Natural killer cell (primary cell): ENCODE data around the gene NIF3L1. TPM values are rescaled to one million over a fixed set of nuclear protein-coding genes. Genes with fewer than 3 reads are reported as not detected.

Source experiments
- ATAC-seq, 3 donors: fragments of 150-1000 bp in 2 of 3; fragments of 200-7000 bp in 1 of 3; cut with Tn5 transposase; 1 replicate in 1 of 3; 2 replicates in 2 of 3; pipeline ENCODE4 v1.10.0; 2021; ENCODE audit warnings: mild to moderate bottlenecking in 2 of 3, moderate library complexity in 2 of 3
- DNase-seq, 2 donors: peaks; one replicate each; pipeline versions ENCODE4 v3.0.0 to v3.0.0-alpha.2; 2013 to 2021; ENCODE audit warnings: mixed read lengths in 1 of 2
- H3K27ac ChIP-seq: one replicate; pipeline ENCODE4 v1.5.1; 2013; ENCODE audit warnings: mild to moderate bottlenecking, low read length
- H3K27me3 ChIP-seq: one replicate; pipeline ENCODE4 v1.6.1; 2013; ENCODE audit warnings: low read length; ENCODE audit not compliant: control insufficient read depth, insufficient read depth
- H3K36me3 ChIP-seq: one replicate; pipeline ENCODE4 v1.6.1; 2013; ENCODE audit warnings: low read length; ENCODE audit not compliant: control insufficient read depth, insufficient read depth
- H3K4me1 ChIP-seq: one replicate; pipeline ENCODE4 v1.6.1; 2013; ENCODE audit warnings: low read length; ENCODE audit not compliant: control insufficient read depth, insufficient read depth
- H3K4me3 ChIP-seq: one replicate; pipeline ENCODE4 v1.5.1; 2013; ENCODE audit warnings: low read length
- H3K9me3 ChIP-seq: one replicate; pipeline ENCODE4 v1.6.1; 2013; ENCODE audit warnings: low read length; ENCODE audit not compliant: control insufficient read depth, insufficient read depth
- H3K27ac Mint-ChIP-seq, 2 donors: one replicate each; pipeline ENCODE4 v1.8.0; 2022; ENCODE audit warnings: mild to moderate bottlenecking in 2 of 2, mixed read lengths in 2 of 2, moderate library complexity in 1 of 2
- H3K27me3 Mint-ChIP-seq, 2 donors: one replicate each; pipeline ENCODE4 v1.8.0; 2022; ENCODE audit warnings: low read depth in 2 of 2, mixed read lengths in 2 of 2
- H3K36me3 Mint-ChIP-seq: one replicate; pipeline ENCODE4 v1.8.0; 2022; ENCODE audit warnings: mixed read lengths
- H3K4me1 Mint-ChIP-seq, 2 donors: one replicate each; pipeline ENCODE4 v1.8.0; 2022; ENCODE audit warnings: mixed read lengths in 2 of 2
- H3K4me3 Mint-ChIP-seq: one replicate; pipeline ENCODE4 v1.8.0; 2022; ENCODE audit warnings: mild to moderate bottlenecking, moderate library complexity, mixed read lengths
- H3K9me3 Mint-ChIP-seq, 2 donors: one replicate each; pipeline ENCODE4 v1.8.0; 2022; ENCODE audit warnings: mixed read lengths in 2 of 2
- WGBS: methylation state at CpG from one replicate; pipeline ENCODE4 v1.1.7; 2013; ENCODE audit warnings: missing lambda C conversion rate; ENCODE audit not compliant: insufficient coverage; 5-methylcytosine and 5-hydroxymethylcytosine counted together
- intact Hi-C: fragments of 100-400 bp; cut with micrococcal nuclease; formaldehyde crosslinking; loops from one replicate; pipeline ENCODE4 v1.14.2; 2022
- total RNA-seq, 4 donors: library from RNA; stranded (reverse); fragments of 120-200 nt in 1 of 4; gene quantifications; one replicate each; pipeline versions ENCODE4 v1.2.3 to v1.2.4, GENCODE V29; 2013 to 2022
- TF ChIP-seq, protein P1 (sequence below): fragments of 200-600 bp; IDR thresholded peaks from one replicate; pipeline ENCODE4 v1.8.0; 2022; ENCODE audit warnings: antibody characterized with exemption

The NIF3L1 gene, protein sequence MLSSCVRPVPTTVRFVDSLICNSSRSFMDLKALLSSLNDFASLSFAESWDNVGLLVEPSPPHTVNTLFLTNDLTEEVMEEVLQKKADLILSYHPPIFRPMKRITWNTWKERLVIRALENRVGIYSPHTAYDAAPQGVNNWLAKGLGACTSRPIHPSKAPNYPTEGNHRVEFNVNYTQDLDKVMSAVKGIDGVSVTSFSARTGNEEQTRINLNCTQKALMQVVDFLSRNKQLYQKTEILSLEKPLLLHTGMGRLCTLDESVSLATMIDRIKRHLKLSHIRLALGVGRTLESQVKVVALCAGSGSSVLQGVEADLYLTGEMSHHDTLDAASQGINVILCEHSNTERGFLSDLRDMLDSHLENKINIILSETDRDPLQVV
- 10 to 100 TPM in 1 of 3 donors, 1 to 10 TPM in 2; 8.8 to 13.3 (median 9.6) TPM for total RNA-seq
- 32.7 TPM for total RNA-seq (2013)

DNA sequence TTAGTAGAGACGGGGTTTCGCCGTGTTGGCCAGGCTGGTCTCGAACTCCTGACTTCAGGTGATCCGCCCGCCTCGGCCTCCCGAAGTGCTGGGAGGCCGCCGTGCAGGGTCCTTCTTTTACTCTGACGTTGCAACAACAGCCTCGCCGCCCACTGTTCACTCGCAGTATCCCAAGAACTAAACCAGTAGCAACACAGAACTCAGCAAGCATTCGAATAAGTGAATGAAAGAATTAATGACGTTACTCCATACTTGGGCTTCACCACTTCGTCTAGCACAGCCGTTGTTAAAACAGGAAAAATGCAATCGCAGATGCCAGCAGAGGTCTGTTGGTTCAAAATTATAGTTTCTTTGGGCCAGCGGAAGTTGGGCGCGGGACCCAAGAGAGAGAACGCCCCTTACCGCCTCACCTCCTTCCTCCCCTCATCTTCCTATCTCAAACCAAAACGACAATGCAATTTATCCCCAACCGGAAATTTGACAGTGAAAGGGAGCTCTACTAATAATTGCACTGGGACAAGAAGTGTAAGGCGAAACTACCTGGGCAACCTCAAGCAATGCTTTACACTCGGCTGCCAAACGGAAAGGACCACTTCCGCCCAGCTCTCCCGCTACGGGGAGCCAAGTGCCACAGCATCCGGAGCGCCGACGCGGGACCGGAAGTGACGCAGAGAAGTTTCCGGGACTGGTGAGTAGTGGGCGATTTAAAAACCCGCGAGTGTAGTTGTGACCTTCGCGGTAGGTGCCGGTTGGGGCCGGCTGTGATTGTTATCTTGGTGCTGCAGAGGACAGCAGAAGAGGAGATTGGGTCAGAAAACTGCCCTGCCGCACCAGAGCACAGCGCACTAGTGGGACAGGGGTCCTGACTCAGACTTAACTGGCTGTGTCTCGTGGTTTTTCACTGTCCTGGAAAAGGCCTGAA, at the start of gene NIF3L1, which contains the start of gene PPIL3:
Gene NIF3L1, plus strand, starts transcription at position 668 of the 922 bp plus-strand sequence. CDS start 2,573 bp downstream, outside the sequence.
Gene PPIL3, minus strand, starts transcription at position 374 of the 922 bp plus-strand sequence. CDS start 1,462 bp downstream, outside the sequence.
- H3K27me3 Mint-ChIP-seq: no peaks in the 10 kb centered on the region
- ATAC-seq: peak; percentile 76 to 91 (median 84)

DNA sequence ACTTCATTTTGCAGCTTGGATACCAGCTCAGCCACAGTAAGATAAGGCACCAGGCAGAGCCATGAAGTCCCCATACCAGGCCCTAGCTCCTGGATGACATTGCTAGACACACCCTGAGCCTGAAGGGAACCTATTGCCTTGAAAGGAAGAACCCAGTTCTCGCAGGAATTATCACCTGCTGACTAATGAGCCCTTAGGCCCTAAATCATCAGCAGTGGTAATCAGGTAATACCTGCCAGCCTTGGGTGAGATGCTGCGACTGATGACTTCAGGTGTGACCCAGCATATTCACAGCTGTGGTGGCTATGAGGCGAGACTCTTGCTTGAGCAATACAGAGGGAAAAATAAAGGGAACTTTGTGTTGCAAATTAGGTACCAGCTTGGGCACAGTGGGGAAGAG, 49.7 kb upstream of the NIF3L1 start:
- DNase-seq (no peak), ATAC-seq (no peak)
- TF ChIP-seq, protein P1, sequence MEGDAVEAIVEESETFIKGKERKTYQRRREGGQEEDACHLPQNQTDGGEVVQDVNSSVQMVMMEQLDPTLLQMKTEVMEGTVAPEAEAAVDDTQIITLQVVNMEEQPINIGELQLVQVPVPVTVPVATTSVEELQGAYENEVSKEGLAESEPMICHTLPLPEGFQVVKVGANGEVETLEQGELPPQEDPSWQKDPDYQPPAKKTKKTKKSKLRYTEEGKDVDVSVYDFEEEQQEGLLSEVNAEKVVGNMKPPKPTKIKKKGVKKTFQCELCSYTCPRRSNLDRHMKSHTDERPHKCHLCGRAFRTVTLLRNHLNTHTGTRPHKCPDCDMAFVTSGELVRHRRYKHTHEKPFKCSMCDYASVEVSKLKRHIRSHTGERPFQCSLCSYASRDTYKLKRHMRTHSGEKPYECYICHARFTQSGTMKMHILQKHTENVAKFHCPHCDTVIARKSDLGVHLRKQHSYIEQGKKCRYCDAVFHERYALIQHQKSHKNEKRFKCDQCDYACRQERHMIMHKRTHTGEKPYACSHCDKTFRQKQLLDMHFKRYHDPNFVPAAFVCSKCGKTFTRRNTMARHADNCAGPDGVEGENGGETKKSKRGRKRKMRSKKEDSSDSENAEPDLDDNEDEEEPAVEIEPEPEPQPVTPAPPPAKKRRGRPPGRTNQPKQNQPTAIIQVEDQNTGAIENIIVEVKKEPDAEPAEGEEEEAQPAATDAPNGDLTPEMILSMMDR: no peak
- Mint-ChIP-seq H3K27ac (no peak overlapping the region), H3K4me1 (no peaks in the 10 kb centered on the region), H3K27me3 (no peaks in the 10 kb centered on the region), H3K36me3 (no peaks in the 10 kb centered on the region), H3K4me3 (no peak overlapping the region), H3K9me3 (no peaks in the 10 kb centered on the region)
- Histone ChIP-seq H3K9me3 (peaks cover 8% of the 10 kb centered on the region), H3K4me3 (no peak overlapping the region), H3K4me1 (no peaks in the 10 kb centered on the region), H3K36me3 (no peaks in the 10 kb centered on the region), H3K27me3 (no peaks in the 10 kb centered on the region), H3K27ac (no peak overlapping the region)
- intact Hi-C loops: no loop called here
- WGBS: 94% methylated on average over 3 of the region's 3 CpGs

More for the DNA sequence above, at the start of gene NIF3L1, which contains the start of gene PPIL3:
- peaks cover 39 to 49% of the 10 kb centered on the region in 2 donors for H3K4me1 Mint-ChIP-seq
- peak within 1 kb of the TSS; percentile 91 for H3K27ac ChIP-seq
- intact Hi-C loops: loop anchor here (1.0 to 5.0 kb wide), 8 partner anchors 27 to 563 kb away; partner anchors contain the start of genes CASP10, CFLAR, HYCC2 and NDUFB3
- H3K9me3 Mint-ChIP-seq: no peaks in the 10 kb centered on the region
- no peaks in the 10 kb centered on the region for H3K36me3 Mint-ChIP-seq
- peak within 1 kb of the TSS; percentile 72 for H3K4me3 ChIP-seq
- H3K27me3 ChIP-seq: no peaks in the 10 kb centered on the region
- H3K4me1 ChIP-seq: peaks cover 28% of the 10 kb centered on the region
- WGBS: under 1% methylated on average over 49 of the region's 50 CpGs
- H3K4me3 Mint-ChIP-seq: peak within 1 kb of the TSS; percentile 99
- H3K36me3 ChIP-seq: peaks cover 22% of the 10 kb centered on the region
- DNase-seq: peak; percentile 95 to 99
- no peaks in the 10 kb centered on the region for H3K9me3 ChIP-seq
- H3K27ac Mint-ChIP-seq: peak within 1 kb of the TSS; percentile 99 to 100
- TF ChIP-seq, protein P1: no peak

DNA sequence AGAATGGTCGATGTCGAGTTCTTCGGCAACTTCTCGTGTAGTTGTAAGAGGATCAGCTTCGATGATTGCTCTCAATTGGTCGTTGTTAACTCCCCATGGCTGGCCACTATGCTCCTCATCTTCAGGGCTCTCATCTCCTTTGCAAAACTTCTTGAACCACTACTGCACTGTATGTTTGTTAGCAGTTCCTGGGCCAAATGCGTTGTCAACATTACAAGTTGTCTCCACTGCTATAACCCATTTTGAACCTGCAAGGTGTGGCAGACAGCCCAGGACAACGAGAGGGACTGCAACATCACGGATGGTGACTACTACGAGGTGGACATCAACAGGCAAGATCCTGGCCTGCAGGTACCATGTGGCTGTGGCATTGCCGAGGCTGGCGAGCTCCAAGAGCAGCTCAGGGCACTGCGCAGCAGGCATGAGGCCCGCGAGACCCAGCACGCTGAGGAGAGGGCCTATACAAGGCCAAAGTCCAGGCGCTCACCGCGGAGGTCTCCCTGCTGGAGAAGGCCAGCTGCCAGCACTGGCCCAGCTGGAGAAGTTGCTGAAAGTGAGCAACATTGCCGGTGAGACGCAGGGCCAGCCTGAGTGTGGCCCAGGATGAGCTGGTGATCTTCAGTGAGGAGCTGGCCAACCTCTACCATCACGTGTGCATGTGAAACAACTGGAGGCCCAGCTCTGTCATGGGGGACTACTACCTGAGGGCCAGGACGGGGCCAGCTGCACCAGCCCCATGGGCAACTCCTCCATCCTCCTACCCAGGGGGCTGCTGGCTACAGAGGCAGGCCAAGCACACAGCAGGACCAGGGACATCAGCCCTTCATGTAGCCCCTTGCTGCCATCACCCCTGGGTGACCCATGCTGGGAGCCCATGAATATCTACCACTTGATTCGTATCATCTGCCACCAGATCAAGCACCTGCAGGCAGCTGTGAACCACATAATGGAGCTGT, 44.9 kb upstream of the NIF3L1 start:
- DNase-seq (no peak), ATAC-seq (no peak)
- Mint-ChIP-seq H3K27ac (no peak overlapping the region), H3K36me3 (no peaks in the 10 kb centered on the region), H3K4me3 (no peak overlapping the region), H3K9me3 (no peaks in the 10 kb centered on the region), H3K27me3 (no peaks in the 10 kb centered on the region), H3K4me1 (peaks cover 0 to 4% of the 10 kb centered on the region in 2 donors)
- no peaks in the 10 kb centered on the region for H3K4me1 ChIP-seq
- 91% methylated on average over 24 of the region's 24 CpGs for WGBS
- H3K27ac ChIP-seq: no peak overlapping the region
- H3K4me3 ChIP-seq: no peak overlapping the region
- intact Hi-C loops: no loop called here
- no peaks in the 10 kb centered on the region for H3K9me3 ChIP-seq
- no peaks in the 10 kb centered on the region for H3K36me3 ChIP-seq
- H3K27me3 ChIP-seq: no peaks in the 10 kb centered on the region
- TF ChIP-seq, protein P1: no peak
